HCT116 (cell line): ENCODE data around the gene FAM120A.

Experiments
- ATF3 ChIP-seq: IDR thresholded peaks from 2 replicates; pipeline ENCODE4 v1.6.1; 2012
- CBX3 ChIP-seq: IDR thresholded peaks from 2 replicates; pipeline ENCODE4 v1.6.1; 2012; ENCODE audit warnings: low read depth
- CEBPB ChIP-seq: IDR thresholded peaks from 2 replicates; pipeline ENCODE4 v1.6.1; 2012; ENCODE audit warnings: low read depth
- CTCF ChIP-seq, 3 experiments: fragments of 200-600 bp in 1 of 3; sonication (generic) in 1 of 3; IDR thresholded peaks in 2 of 3; conservative IDR thresholded peaks in 1 of 3; 2 replicates each; pipeline ENCODE4 v1.5.1; 2012 to 2017; ENCODE audit warnings: low read depth in 2 of 3, low read length in 2 of 3, antibody characterized with exemption in 1 of 3, borderline replicate concordance in 1 of 3, control low read depth in 1 of 3, mild to moderate bottlenecking in 1 of 3, mixed read lengths in 1 of 3, mixed run types in 1 of 3, moderate library complexity in 1 of 3; ENCODE audit not compliant: insufficient read depth in 1 of 3
- EZH2 ChIP-seq: fragments of 200-600 bp; sonication (generic); IDR thresholded peaks from 2 replicates; pipeline ENCODE4 v1.6.1; 2017; ENCODE audit warnings: antibody characterized with exemption, mixed run types
- EZH2phosphoT487 ChIP-seq: fragments of 200-600 bp; IDR thresholded peaks from 2 replicates; pipeline ENCODE4 v1.6.1; 2018; ENCODE audit warnings: antibody characterized with exemption, borderline replicate concordance
- POLR2A ChIP-seq: IDR thresholded peaks from 2 replicates; pipeline ENCODE4 v1.7.0; 2011; ENCODE audit warnings: borderline replicate concordance; ENCODE audit not compliant: insufficient read depth, insufficient read length; ENCODE audit errors: extremely low read depth
- POLR2AphosphoS5 ChIP-seq: IDR thresholded peaks from 2 replicates; pipeline ENCODE4 v1.6.1; 2011; ENCODE audit warnings: mild to moderate bottlenecking, low read depth, low read length, moderate library complexity
- REST ChIP-seq: IDR thresholded peaks from 2 replicates; pipeline ENCODE4 v1.6.1; 2012; ENCODE audit warnings: low read depth
- SP1 ChIP-seq: IDR thresholded peaks from 2 replicates; pipeline ENCODE4 v1.6.1; 2012; ENCODE audit warnings: low read depth
- ZBTB33 ChIP-seq: IDR thresholded peaks from 2 replicates; pipeline ENCODE4 v1.6.1; 2011; ENCODE audit warnings: mild to moderate bottlenecking, low read length, moderate library complexity; ENCODE audit not compliant: insufficient replicate concordance; ENCODE audit errors: extremely low read depth

GRCh38 chr9:93465855-93466254, 14.4 kb downstream of the FAM120A start:
- TF ChIP-seq CTCF (IDR thresholded peaks at IDR 0.05 in 2 of 3, conservative IDR thresholded peaks at IDR 0.05 in 1 of 3; ENCODE audit: borderline replicate concordance in 1 of 3, insufficient read depth in 1 of 3, low read depth in 2 of 3, low read length in 2 of 3) (no peak), ATF3 (no peak), SP1 (no peak), REST (no peak), EZH2 (no peak), POLR2AphosphoS5 (no peak), POLR2A (no peak), CBX3 (no peak), EZH2phosphoT487 (no peak), ZBTB33 (no peak), CEBPB (no peak)
